Astrocyte of the spinal cord (primary cell): ENCODE measurements around the gene ANKHD1.

ENCODE experiments used
- DNase-seq: peaks from one replicate; pipeline ENCODE4 v3.0.0; 2011; ENCODE audit warnings: low read depth, low spot score
- H3K4me3 ChIP-seq: 2 replicates; pipeline ENCODE4 v1.5.1; 2011; ENCODE audit warnings: low read depth, mild to moderate bottlenecking, low read length, moderate library complexity
- in situ Hi-C: cut with HindIII; loops from 2 replicates; pipeline ENCODE4 v1.10.0; 2017; ENCODE audit warnings: low sequenced_read_pairs
- TF ChIP-seq, protein P1 (sequence below): IDR thresholded peaks from 2 replicates; pipeline ENCODE4 v1.5.1; 2012; ENCODE audit warnings: low read depth, mild to moderate bottlenecking, low read length, inconsistent platforms

The ANKHD1 gene

DNA sequence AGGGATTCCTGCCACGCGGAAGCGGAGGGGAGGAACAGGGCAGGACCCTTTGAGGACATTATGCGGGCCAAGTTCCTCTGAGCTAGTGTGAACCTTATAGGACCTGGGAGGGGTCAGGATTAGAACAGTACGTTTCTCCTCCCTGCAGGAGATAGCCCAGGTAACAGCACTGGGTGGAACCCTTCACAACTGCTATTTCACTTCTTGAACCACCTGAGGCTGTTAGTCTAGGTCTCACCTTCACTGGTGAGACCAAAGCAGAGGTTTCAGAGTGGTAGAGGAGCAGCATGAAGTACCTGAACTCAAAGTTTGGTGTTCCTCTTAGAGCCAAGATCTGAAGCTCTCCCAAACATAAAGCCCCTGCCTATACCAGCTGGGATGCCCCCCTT is 146.7 kb downstream of the ANKHD1 start:
- DNase-seq: no peak
- no peak overlapping the region for H3K4me3 ChIP-seq
- in situ Hi-C loops: no loop called here
- TF ChIP-seq, protein P1, sequence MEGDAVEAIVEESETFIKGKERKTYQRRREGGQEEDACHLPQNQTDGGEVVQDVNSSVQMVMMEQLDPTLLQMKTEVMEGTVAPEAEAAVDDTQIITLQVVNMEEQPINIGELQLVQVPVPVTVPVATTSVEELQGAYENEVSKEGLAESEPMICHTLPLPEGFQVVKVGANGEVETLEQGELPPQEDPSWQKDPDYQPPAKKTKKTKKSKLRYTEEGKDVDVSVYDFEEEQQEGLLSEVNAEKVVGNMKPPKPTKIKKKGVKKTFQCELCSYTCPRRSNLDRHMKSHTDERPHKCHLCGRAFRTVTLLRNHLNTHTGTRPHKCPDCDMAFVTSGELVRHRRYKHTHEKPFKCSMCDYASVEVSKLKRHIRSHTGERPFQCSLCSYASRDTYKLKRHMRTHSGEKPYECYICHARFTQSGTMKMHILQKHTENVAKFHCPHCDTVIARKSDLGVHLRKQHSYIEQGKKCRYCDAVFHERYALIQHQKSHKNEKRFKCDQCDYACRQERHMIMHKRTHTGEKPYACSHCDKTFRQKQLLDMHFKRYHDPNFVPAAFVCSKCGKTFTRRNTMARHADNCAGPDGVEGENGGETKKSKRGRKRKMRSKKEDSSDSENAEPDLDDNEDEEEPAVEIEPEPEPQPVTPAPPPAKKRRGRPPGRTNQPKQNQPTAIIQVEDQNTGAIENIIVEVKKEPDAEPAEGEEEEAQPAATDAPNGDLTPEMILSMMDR: no peak

DNA sequence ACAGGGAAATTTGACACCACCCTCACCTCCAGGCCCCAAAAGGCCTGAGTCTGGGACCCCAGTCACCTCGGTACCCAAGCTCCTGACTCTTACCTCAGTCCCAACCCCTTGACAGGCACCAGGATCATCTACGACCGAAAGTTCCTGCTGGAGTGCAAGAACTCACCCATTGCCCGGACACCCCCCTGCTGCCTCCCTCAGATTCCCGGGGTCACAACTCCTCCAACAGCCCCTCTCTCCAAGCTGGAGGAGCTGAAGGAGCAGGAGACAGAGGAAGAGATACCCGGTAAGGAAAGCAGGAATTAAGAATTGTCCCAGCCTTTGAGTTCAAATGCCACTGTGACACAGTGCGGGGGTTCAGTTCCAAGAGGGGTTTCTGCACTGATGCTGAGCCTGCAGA is 147.2 kb downstream of the ANKHD1 start:
- TF ChIP-seq, protein P1: no peak
- in situ Hi-C loops: no loop called here
- no peak overlapping the region for H3K4me3 ChIP-seq
- DNase-seq: no peak

DNA sequence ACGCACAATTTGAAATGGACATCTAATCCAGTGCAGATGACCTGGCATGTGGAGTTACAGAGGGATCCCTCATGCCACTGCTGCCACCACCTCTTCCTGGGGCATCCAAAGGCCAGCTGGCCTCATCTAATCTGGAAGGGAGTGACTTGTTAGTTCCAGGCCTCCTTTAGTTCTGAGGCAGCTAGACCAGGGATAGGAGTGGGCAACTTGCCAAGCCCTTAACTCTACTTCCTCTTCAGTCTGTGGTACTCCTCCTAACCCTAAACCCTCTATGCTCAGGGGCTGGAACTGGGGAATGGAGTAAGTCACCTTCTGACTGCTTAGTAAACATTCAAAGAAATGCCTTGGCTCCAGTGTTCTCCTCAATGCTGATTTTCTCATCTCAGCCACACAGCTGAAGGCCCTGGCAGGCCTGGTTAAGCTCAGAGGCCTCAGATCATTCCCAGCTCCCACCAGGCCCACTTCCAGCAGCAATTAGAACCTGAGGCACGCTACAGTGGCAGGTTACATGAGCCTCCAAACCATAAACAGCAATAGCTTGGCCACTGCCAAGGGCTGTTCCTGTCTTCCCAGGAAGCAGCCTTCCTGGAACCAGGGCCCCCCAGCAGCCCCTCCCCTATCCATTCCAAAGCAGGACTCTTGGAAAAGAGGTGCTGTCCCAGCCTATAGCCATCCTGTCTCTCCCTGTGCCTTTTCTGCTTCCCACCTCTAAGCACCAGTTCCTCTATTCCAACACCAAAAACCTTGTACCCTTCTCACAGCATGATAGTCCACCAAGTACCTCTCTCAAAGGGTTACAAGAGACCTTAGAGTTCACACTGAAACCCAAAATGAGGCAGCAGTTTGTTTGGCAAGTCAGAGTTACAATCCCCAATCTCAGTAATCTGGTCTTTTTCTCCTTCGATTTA is 147.9 kb downstream of the ANKHD1 start:
- DNase-seq: no peak

DNA sequence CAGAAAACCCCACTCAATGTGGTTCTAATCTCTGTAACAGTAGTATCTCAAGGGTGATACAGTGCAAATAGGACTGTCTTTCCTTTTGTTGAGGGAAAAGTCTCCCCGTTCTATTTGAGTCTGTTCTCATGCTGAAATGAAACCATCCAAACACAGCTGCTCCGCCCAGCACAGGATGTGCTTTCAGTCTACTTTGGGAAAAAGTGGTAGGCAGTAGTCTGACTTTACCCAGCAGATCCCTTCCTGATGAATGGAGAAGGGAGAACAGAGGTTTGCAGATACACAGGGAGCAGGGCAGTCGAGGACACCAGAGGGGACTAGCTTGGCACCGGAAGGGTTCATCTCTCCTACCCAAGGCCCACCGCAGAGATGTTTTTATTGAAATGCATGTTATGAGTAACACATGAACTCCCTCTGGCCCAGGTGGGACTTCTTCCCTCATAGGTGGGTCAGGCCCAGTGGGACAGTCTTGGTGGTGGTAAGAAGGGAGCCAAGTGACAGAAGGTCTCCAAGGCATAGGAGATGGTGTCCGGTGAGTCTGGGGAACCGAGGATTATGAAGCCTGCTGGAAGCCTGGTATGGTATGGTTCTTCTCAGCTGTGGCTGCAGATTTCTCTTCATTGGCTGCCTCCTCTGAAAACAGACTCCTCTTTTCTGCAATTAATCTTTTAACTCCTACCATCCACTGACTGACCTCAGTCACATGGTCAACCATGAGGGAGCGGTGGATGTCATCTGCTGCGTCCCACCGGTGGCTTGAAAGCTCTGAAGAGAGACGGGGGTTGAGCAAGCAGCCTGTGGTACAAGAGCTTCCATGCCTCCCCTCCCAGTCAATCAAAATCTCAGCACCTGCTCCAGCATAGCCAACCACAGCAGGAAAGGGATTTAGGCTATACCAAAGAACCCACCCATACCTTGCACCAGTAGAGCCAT is 148.8 kb downstream of the ANKHD1 start:
- DNase-seq: no peak
- TF ChIP-seq, protein P1: no peak
- H3K4me3 ChIP-seq: no peak overlapping the region
- in situ Hi-C loops: no loop called here

More for the DNA sequence above, 147.9 kb downstream of the ANKHD1 start:
- TF ChIP-seq, protein P1: no peak
- H3K4me3 ChIP-seq: no peak overlapping the region
- in situ Hi-C loops: no loop called here

DNA sequence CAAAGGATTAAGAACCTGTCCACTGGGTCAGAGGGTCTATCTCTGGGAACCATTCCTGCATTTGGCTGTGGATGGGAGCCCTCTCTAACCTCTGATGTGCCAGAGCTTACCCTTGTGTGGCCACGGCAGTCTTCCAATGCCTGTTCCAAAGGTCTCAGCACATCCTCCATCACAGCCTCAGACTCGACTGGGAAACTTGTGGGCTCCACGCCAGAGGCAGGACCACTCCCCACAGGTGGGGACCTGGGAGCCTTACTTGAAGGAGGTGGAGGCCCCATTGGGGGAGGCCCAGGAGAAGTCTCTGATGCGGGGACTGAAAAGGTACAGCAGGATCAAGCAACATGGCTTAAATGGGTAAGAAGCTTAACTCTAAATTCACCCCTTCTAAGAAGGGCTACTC is 150.2 kb downstream of the ANKHD1 start:
- in situ Hi-C loops: no loop called here
- TF ChIP-seq, protein P1: no peak
- DNase-seq: no peak
- no peak overlapping the region for H3K4me3 ChIP-seq

DNA sequence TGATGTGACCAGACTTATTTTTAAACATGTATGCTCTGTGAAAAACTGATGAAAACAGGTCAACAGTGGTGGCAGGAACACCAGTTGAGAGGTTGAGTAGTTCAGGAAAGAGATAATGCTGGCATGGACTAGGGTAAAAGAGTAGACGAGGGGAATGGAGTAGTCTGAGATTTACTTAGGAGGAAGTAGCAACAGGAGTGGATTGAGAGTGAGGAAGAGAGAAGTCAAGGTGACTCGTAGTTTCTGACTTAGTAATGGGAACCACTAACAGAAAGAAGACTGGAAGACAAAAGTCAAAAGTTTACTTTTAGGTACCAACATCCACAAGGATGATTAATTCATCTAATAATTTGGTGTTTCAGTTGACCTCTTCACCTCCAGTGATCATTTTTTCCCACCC is 152.0 kb downstream of the ANKHD1 start:
- no peak overlapping the region for H3K4me3 ChIP-seq
- DNase-seq: no peak
- TF ChIP-seq, protein P1: no peak
- in situ Hi-C loops: no loop called here
